Right lobe of liver (tissue), 6 donors: ENCODE data around the gene C2orf81. TPM values are rescaled to one million over a fixed set of nuclear protein-coding genes. Genes with fewer than 3 reads are reported as not detected.

Experiments
- ATAC-seq, 4 donors: fragments of 200-7000 bp; cut with Tn5 transposase; one replicate each; pipeline ENCODE4 v1.9.1; 2020; ENCODE audit warnings: mild to moderate bottlenecking in 4 of 4, moderate library complexity in 4 of 4
- DNase-seq, 3 donors: peaks; one replicate each; pipeline ENCODE4 v3.0.0-alpha.2; 2020
- H3K27ac ChIP-seq, 3 donors: fragments of 200-600 bp; one replicate each; pipeline ENCODE4 v1.8.0; 2022
- H3K27me3 ChIP-seq, 2 donors: fragments of 200-600 bp; one replicate each; pipeline ENCODE4 v1.8.0; 2022
- H3K36me3 ChIP-seq, 4 donors: fragments of 200-600 bp; sonication (generic) in 1 of 4; one replicate each; pipeline versions ENCODE4 v1.5.1 to v1.8.0; 2017 to 2022; ENCODE audit warnings: control low read depth in 1 of 4
- H3K4me1 ChIP-seq, 4 donors: fragments of 200-600 bp; sonication (generic) in 1 of 4; one replicate each; pipeline versions ENCODE4 v1.5.1 to v1.8.0; 2017 to 2022; ENCODE audit warnings: control low read depth in 1 of 4
- H3K4me3 ChIP-seq, 3 donors: fragments of 200-600 bp; one replicate each; pipeline ENCODE4 v1.8.0; 2022
- H3K9me3 ChIP-seq, 4 donors: fragments of 200-600 bp; sonication (generic) in 1 of 4; one replicate each; pipeline versions ENCODE4 v1.5.1 to v1.8.0; 2017 to 2022; ENCODE audit warnings: control low read depth in 1 of 4
- POLR2A ChIP-seq: fragments of 450-650 bp; IDR thresholded peaks from one replicate; pipeline ENCODE4 v1.6.1; 2017; ENCODE audit warnings: antibody characterized with exemption, mild to moderate bottlenecking
- WGBS: methylation state at CpG from one replicate; pipeline ENCODE4 v1.1.6; 2018; ENCODE audit warnings: low coverage, low lambda C conversion rate; ENCODE audit not compliant: insufficient coverage; ENCODE audit errors: missing lambda C conversion rate; 5-methylcytosine and 5-hydroxymethylcytosine counted together
- intact Hi-C, 2 donors: fragments of 100-400 bp; cut with DNase I; formaldehyde crosslinking; loops; one replicate each; pipeline versions ENCODE4 v1.11.2 to v1.14.1; 2022
- total RNA-seq, 6 experiments: library from RNA; depleted of rRNA in 2 of 6; stranded (reverse); fragments of >200 nt in 2 of 6; fragmentation: NEBNext Ultra II Directional in 3 of 6; extraction: Animal tissue kit (Norgen Biotek cat#: 25700) in 3 of 6; gene quantifications; one replicate each; pipeline versions ENCODE4 v1.1.0 to v1.2.4, GENCODE V29; 2016 to 2023
- TF ChIP-seq, protein P1 (sequence below), 4 donors: fragments of 200-600 bp in 3 of 4; fragments of 450-650 bp in 1 of 4; IDR thresholded peaks; one replicate each; pipeline versions ENCODE4 v1.5.1 to v1.8.0; 2016 to 2022; ENCODE audit warnings: antibody characterized with exemption in 4 of 4, mild to moderate bottlenecking in 2 of 4
- donor health status: DM: no; HTN: yes; CAD: no.
- donor health status: DM: no; HTN: no; CAD: no.
- donor health status: DM: no; HTN: no; CAD: no.
- donor health status: DM: no; HTN: yes; CAD: no.
- donor health status: DM: no; HTN: yes; CAD: no.

Gene C2orf81
- total RNA-seq, 6 experiments from 2014 or later: 0.18 to 0.56 (median 0.31) TPM; not detected in 1

DNA sequence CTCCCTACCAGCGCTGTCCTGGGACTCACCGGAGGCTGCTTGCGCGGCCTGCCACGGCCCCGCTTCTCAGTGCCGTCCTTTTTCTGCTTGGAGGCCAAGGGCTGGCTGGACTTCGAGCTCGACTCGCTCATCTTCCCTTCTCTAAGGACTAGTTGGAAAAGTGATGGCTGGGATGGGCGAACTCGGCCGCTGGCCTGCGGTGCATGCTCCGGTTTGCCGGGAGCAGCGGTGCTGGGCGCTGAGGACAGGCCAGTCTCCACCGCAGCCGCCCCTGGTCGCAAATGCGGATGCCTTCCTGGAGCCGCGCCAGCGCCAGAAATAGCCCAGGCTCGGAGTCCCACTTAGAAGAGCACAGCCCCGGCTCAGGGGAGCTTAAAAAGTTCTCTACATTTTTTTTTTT, 3.1 kb downstream of the C2orf81 start:
- H3K27ac ChIP-seq: no peak overlapping the region
- no peaks in the 10 kb centered on the region for H3K36me3 ChIP-seq
- peaks cover 0 to 17% (median 0%) of the 10 kb centered on the region in 4 donors for H3K4me1 ChIP-seq
- WGBS: 72% methylated on average over 11 of the region's 27 CpGs
- H3K9me3 ChIP-seq: no peaks in the 10 kb centered on the region
- H3K4me3 ChIP-seq: no peak overlapping the region
- H3K27me3 ChIP-seq: peaks cover 0 to 4% of the 10 kb centered on the region in 2 donors
- DNase-seq (peak in 1 of 3 donors; percentile 38), ATAC-seq (no peak)
- TF ChIP-seq, protein P1, sequence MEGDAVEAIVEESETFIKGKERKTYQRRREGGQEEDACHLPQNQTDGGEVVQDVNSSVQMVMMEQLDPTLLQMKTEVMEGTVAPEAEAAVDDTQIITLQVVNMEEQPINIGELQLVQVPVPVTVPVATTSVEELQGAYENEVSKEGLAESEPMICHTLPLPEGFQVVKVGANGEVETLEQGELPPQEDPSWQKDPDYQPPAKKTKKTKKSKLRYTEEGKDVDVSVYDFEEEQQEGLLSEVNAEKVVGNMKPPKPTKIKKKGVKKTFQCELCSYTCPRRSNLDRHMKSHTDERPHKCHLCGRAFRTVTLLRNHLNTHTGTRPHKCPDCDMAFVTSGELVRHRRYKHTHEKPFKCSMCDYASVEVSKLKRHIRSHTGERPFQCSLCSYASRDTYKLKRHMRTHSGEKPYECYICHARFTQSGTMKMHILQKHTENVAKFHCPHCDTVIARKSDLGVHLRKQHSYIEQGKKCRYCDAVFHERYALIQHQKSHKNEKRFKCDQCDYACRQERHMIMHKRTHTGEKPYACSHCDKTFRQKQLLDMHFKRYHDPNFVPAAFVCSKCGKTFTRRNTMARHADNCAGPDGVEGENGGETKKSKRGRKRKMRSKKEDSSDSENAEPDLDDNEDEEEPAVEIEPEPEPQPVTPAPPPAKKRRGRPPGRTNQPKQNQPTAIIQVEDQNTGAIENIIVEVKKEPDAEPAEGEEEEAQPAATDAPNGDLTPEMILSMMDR (IDR thresholded peaks at IDR 0.05): no peak
- TF ChIP-seq POLR2A: no peak
- intact Hi-C loops: loop anchor here in 1 of 2 donors (10.0 kb wide), 1 partner anchor 174 kb away; no protein-coding TSS in a partner anchor

DNA sequence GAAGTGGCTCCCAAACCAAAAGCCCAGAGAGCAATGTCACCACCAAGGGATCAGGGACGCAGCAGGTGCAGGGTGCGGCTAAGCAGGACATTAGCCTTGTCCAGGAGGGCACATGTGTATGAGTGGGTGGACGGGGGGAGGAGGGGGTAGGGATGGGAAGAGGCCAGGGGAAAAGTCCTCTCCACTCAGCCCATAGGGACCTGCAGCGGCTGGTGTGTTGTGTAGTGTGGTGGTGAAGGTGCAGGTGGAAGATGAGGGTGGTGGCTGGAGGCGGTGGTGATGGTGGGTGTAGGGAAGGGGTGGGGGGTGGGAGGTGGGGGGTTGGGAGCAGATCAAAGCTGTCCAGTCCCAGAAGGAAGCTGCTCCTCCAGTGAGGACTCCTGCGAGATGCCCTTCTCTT, 3.7 kb downstream of the C2orf81 start:
- TF ChIP-seq, protein P1 (IDR thresholded peaks at IDR 0.05): no peak
- TF ChIP-seq POLR2A: no peak
- no peak overlapping the region for H3K4me3 ChIP-seq
- H3K36me3 ChIP-seq: no peaks in the 10 kb centered on the region
- H3K27ac ChIP-seq: no peak overlapping the region
- intact Hi-C loops: loop anchor here in 1 of 2 donors (10.0 kb wide), 1 partner anchor 173 kb away; no protein-coding TSS in a partner anchor
- ATAC-seq (no peak), DNase-seq (no peak)
- WGBS: 48% methylated on average over 4 of the region's 6 CpGs
- peaks cover 0 to 4% of the 10 kb centered on the region in 2 donors for H3K27me3 ChIP-seq
- peaks cover 0 to 22% (median 0%) of the 10 kb centered on the region in 4 donors for H3K4me1 ChIP-seq
- H3K9me3 ChIP-seq: no peaks in the 10 kb centered on the region

DNA sequence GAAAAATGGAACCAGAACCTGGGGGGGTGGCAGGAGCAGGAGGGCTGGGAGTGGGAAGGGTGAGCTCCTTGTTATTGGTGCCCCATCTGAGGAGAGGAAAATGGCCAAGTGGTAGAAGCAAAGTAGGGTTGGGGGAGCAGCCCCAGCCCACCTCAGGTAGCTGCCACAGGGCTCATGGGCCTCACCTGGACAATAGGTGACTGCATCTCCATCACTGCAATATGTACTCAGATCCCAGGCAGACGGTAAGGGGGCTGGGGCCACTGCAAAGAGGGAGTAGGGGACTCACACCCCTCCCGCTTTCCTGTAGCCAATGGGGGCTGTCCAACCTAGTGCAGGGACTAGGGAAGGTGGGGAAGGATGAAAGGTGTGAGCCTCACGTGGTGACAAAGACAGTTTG, 4.2 kb downstream of the C2orf81 start:
- WGBS: 75% methylated on average over 2 of the region's 3 CpGs
- Histone ChIP-seq H3K9me3 (no peaks in the 10 kb centered on the region), H3K4me1 (peaks cover 0 to 22% (median 0%) of the 10 kb centered on the region in 4 donors), H3K4me3 (no peak overlapping the region), H3K27ac (no peak overlapping the region), H3K36me3 (no peaks in the 10 kb centered on the region), H3K27me3 (peaks cover 0 to 4% of the 10 kb centered on the region in 2 donors)
- TF ChIP-seq POLR2A: no peak
- TF ChIP-seq, protein P1 (IDR thresholded peaks at IDR 0.05): no peak
- ATAC-seq (no peak), DNase-seq (no peak)
- intact Hi-C loops: loop anchor here in 1 of 2 donors (10.0 kb wide), 1 partner anchor 172 kb away; no protein-coding TSS in a partner anchor

DNA sequence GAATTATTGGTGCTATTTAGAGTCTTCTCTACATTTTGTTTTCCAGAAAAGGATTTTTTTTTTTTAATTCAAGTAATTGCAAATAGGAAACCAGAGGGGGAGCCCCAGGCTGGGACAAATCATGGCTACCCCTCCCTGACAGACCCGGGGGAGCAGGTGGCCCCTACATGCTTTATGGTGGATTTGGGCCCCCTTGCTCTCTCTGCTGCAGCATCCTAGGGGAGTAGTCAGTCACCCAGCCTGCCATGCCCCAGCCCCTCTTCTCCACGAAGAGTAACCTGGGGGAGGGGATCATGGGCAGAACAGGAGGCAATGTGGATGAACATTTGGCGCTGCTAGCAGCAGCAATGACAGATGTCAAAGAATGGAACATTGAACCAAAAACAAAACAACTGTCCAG, 4.6 kb downstream of the C2orf81 start:
- 45% methylated on average over 2 of the region's 3 CpGs for WGBS
- no peaks in the 10 kb centered on the region for H3K9me3 ChIP-seq
- peaks cover 0 to 4% of the 10 kb centered on the region in 2 donors for H3K27me3 ChIP-seq
- ATAC-seq (no peak), DNase-seq (no peak)
- H3K27ac ChIP-seq: no peak overlapping the region
- TF ChIP-seq, protein P1 (IDR thresholded peaks at IDR 0.05): peak in 1 of 4 donors; percentile 13
- no peak for TF ChIP-seq POLR2A
- H3K36me3 ChIP-seq: no peaks in the 10 kb centered on the region
- intact Hi-C loops: loop anchor here in 1 of 2 donors (10.0 kb wide), 1 partner anchor 172 kb away; no protein-coding TSS in a partner anchor
- H3K4me3 ChIP-seq: no peak overlapping the region
- H3K4me1 ChIP-seq: peaks cover 0 to 19% (median 0%) of the 10 kb centered on the region in 4 donors
